Stimulated activated CD8-positive, alpha-beta memory T cell treated with anti-CD3 and anti-CD28 coated beads, Interleukin-2, amount 100 ng/mL, for 48 hours (primary cell): ENCODE data around the gene CLRN3.

Source experiments
- DNase-seq, 2 donors: peaks; one replicate each; pipeline ENCODE4 v3.0.0-alpha.2; 2020; ENCODE audit warnings: low read depth in 2 of 2

Gene CLRN3

DNA sequence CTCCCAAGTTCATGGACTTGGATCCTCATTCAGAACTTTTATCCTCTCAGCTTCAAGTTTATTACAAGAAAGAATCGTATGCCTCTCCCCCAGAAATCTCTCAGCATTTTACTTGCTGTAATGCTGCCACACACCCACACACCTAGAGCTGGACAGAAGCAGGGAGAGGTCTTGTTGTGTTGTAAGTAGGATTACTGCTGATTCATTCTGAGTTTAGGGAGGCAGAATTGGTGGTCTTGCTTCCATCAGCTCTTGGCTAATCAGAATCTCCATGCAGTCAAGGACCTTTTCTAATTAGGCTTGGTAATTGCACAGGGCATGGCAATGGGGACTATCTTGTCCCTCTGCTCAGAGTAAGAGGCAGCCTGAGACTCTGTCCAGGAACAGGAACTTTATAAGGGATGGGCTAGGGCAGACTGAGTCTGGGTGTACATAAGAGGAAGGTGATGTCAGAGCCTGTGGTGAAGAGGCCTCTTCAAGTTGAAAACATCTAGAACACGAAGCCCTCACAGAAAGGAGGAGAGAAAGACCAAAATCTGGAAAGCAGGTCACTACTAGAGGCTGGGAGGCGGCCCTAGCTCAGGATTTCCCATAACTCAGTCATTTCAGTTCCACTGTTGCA is 7.1 kb upstream of the CLRN3 start:
- no peak for DNase-seq

DNA sequence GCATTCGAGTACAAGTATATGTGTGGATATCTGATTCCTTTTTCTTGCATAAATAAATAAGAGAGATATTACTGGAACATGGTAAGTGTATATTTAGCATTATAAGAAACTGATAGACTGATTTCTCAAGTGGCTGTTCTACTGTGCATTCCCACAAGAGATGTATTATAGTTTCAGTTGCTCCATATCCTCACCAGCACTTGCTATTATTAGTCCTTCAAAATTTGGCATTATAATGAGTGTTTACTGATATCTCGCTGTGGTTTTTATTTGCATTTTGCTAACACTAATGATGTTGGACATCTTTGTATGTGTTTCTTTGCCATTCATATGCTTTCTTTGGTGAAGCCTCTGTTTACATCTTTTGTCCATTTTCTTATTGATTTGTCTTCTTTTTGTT is 4.4 kb upstream of the CLRN3 start:
- no peak for DNase-seq

DNA sequence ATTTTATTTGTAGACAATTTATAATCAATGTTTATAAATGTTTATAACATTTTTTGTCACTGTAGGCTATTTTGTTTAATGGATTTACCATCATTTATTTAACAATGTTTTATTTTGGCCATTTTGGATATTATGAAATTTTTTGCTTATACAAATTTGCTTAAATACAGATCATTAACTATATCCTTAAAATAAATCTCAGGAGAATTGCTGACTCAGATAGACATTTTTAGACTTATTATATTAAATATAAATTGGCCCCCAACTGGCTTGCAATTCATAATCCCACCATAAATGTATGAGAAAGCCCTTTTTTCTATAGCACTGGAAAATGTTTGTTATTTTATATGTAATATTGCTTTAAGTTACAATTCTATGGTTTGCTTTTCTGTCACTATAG is 3.8 kb upstream of the CLRN3 start:
- no peak for DNase-seq

DNA sequence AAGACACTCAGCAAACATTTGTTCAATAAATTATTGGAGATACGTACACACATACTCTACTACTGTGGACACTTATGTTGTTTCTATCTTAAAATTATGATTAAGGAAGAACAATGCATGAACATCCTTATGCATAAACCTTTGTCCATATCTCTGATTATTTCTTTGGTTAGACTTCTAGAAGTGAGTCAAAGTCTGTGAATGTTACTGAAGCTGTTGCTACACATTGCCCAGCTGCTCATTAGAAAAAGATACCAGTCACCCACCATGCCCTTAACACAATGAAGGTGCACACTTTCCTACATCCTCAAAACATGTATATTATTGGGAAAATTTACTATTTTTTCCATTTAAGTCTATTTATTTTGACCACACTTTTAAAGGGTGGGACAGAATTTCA is 1.4 kb upstream of the CLRN3 start:
- no peak for DNase-seq

DNA sequence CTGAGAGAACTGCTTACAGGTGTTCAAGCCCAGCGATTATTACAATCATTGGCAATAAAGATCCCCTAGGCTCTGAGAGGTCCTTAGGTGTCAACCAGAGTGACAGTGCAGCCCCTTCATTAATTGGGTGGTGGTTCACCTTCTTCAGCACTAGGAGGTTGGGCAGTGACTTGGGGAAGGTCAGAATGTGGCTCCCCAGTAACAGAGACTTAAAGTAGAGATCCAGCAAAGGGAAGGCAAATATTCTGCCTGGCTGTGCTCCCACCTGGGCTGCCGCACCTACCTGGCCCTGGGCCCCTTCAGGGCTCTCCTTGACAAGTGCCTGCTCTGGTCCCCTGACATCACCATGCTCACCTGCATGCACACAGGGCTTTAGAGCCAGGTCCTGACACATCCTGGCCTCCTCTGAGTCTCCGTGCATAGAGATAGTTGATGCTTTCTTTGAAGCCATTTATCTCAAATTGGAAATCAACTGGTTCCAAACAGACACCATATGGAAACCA is 1.9 kb downstream of the CLRN3 start:
- DNase-seq, result no peak

DNA sequence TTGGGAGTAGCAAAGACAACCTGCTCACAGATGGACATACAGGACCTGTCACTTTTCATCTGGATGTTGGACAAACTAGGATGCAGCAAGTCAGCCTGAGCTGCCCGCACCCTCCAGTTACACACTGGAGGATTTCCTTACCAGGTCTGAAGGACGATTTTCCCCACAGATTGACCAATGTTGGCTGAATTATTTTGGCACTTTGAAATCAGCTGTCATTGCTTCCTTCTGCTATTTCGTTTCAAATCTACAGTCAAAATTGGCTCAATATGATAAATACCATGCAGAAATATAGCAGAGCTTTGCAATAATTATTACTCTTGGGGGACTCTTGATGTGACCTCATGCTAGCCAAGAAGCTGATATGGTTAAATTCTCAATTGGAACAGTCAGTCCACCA is 2.5 kb downstream of the CLRN3 start:
- DNase-seq, result no peak

DNA sequence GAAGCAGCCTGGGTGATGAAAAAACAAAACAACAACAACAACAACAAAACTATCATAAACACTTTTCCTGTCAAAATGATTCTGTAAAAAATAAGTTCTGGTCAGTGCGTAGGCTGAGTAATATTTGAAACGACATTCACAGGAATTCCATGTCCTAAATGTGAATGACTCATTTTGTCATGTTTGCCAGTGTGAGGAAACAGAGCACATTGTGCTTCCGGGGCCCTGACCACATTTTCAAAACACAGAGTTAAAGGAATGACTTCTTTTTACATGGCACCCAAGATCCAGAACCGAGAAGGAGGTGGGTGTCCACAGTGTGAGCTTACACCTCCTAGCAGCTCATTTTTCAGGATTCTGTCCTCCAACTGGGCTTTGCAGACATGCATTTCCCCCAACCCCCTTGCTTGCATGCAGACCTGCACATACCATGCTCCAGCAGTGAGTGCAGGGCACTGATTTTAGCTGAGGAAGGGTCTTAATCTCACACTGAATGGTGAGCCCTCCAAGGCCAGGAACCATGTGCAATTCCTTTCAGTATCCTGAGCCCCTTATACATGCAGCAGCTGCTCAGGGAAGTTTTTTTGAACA is 3.0 kb downstream of the CLRN3 start:
- DNase-seq, result no peak

DNA sequence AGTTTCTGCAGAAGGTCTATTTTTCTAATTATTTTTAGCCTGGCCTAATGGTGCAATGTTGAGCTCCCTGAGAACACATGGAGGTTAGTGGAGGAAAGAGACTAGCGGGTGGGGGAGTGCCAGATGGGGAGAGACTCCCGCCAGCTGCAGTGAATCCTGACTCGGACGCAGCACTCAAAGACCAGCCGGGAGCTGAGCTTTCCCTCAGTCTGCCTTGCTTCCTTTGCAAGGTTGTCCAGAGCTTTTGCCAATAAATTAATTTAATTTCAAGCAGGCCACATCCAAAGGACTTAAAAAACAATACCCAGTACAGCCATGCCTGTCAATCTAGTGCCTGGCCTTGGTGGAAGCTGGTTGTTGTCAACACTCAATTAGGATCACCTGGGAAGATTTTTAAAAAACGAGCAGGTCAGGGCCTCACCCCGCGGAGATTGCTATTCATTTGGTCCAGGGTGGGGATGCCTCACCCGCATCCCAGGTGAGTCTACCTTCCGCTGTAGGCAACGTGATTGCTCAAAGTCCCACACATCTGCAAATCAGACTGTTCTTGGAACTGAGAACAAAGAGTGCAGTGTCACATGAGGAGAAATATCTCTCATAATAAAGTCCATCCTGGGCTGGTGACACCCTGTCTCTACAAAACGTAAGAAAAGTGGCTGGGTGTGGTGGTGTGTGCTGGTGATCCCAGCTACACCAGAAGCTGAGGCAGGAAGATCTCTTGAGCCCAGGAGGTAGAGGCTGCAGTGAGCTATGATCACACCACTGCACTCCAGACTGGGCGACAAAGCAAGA is 4.0 kb downstream of the CLRN3 start:
- no peak for DNase-seq

DNA sequence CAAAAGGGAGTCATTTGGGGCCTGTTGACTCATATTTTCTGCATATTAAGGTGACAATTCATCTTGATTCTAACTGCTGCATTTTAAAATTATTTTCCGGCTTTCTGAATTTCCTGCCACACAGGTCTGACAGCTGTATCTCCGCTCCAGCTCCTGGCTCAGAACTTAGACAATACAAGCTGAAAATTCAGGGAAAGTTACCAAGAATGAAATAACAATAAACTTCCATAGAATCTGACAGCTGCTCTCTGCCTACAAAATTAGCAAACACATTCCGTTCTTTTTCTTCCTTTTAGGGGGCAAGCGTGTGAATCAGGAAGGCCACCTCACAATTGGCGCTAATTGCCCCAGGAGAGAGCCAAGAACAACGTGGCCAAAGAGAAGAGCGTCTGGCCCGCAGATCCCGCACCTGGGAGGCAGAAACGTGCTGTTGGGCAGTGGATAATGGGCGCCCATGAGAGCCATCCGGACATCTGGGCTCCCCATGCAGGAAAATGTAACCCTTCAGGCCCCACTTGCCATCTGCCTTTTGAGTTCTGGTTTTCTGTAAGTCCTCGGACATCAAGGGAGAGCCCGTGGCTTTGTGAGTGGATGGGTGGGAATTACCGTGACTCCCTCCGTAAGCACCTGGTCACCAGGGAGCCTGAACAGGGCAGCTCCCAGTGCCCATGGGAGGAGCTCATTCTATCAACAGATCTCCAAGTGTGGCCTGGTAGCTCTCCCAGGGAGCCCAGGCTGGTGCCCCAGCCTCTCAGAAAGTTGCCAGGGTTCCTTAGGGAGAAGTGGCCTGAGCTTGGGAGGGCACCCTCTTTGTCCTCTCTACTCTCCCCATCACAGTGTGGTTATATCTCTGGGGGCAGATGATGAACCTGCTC is 5.0 kb downstream of the CLRN3 start:
- DNase-seq, result no peak

DNA sequence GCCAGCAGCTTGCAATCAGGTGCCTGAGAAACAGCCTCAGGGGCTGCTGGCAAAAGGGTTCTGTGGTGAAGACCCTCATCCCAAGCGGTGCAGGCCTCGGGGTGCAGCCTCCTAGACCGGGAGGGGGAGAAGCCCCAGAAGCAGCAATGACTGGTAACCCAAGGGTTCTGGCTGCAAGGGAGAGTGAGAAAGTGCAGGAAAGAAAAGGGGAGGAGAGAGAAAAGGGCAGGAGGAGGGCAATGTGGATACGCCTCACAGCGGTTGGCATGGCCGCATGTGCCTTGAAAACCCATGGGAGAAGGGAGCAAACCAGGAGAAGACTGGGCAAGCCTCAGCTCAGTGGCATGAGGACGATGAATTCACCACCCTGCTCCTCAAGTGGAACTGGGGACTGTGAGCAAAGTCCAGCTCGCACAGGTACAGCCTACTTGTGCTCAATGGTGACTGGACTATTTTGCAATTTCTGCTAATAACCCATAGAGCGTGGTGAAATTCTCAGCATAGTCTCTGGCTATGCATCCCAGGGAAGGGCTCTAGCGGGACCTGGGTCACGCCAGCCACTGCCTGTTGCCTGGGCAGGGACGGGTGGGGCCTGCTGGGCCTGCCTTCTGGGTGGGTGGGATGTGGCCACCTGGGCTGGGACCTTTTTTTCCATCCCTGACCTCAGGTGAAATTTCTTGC is 6.2 kb downstream of the CLRN3 start:
- DNase-seq, result no peak

DNA sequence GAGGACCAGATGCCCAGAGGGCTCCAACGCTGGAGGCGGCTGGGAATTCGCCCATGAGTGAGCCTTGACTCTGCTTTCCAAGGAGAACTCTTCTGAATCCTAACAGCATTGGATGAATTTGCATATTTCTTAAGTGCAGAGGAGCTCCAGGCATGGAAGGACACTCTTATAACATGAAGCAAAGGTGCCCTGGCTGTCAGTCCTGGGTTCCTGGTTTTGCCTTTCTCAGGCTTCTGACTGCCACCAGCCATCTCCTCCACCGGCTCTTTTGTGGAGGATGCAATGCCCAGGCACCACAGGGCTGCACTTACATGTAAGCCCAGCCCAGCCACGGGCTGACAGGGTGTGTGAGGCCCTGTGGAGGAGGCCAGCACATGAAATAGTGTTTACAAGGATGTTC is 8.2 kb downstream of the CLRN3 start:
- DNase-seq, result no peak

DNA sequence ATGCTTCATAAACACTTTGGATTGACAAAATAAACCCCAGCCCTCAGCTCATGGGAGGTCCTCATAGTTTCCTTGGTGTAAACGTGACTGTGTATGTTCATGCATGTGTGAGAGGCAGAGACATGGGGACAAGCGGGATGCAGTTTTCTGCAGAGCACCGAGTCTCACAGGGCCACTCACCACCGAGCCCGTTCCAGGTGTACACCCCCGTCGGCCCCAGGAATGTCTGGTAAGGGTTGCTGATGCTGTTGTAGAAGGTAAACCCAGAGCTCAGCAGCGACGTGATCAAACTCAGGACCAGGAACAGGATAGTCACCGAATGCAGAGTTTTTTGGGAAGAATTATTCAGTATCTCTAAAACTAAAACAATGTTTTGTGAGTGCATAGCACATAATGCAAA is 9.2 kb downstream of the CLRN3 start:
- DNase-seq, result no peak

DNA sequence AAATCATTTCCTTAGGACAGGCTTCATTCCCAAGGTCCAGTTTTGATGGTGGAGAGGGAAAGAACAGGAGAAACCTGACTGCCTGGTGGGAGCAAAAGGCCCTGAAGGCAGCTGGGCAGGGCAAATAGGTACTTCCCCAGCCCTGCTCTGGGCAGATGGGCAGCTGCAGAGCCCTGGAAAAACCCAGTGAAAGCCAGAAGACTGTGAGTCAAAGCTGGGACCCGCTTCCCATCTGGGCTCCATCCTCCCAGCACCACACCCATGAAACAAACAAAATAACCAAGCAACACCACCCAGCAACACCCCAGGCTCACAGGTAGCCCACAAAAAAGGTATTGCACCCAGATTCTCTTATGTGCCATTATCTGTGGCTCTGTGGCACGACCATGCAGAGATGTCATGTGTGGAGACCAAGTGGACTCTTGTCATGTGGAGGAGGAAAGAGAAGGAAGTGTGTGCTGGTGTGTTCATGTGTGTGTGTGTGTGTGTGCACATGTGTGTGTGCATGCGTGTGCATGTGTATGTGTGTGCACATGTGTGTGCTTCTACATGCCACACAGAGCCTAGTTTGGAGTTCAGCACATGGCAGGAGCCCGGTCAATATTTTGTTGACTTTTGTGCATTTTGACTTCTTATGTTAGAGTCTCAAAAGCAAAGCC is 9.8 kb downstream of the CLRN3 start:
- DNase-seq, result no peak

DNA sequence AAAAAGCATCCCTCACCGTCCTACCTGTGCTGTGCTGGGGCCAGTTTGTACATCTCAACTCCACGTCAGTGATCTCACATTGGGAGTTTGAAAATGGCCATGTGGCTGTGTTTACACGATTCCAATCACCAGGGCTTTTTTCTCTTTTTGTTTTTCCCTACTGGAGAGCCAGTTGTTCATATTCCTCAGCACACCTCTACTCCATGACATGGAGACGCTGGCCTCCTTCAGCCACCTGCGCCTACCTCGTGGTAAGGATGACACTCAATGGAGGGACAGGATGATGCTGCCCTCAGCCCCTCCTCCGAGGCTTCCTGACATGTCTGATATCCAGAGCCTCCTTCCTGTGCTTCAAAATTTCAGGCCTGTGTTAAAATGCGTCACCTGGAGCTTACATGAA is 10.3 kb downstream of the CLRN3 start:
- DNase-seq, result no peak

DNA sequence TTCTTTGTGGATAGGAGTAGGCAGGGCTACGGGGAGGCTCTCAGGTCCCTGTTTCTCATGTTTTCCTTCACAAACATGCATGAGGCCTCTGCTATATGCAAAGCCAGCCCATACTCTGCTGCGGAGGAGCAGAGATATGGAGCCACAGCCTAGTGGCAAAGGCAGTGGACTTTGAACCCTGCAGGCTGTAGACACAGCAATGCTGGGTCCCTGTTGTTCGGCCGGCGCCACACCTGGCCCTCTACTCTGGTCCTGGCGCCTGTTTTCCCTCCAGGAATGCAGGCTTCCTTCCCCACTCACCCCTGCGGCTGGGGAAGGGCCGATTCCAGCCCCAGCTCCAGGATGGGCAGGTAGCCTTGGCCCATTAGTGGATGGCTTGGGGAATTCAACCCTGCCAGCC is 11.5 kb downstream of the CLRN3 start:
- DNase-seq, result no peak

DNA sequence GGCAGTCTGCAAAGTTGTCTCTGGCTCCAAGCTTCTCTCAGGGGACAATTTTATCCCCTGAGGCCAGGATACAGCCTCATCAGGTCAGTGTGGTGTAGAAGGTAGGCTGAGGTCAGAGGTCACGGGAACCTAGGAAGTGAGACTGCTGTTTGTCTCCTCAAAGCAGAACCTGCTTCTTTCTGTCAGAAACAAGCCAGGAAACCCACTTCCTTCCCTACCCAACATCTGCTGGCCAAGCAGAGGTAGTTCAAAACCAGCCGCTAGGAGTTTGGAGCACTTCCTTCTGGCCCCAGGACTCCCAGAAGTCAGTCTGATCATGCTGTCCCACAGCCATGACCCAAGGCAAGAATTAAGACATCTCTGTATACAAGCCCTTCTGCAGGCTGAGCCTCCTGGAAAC is 12.2 kb downstream of the CLRN3 start:
- DNase-seq, result no peak

DNA sequence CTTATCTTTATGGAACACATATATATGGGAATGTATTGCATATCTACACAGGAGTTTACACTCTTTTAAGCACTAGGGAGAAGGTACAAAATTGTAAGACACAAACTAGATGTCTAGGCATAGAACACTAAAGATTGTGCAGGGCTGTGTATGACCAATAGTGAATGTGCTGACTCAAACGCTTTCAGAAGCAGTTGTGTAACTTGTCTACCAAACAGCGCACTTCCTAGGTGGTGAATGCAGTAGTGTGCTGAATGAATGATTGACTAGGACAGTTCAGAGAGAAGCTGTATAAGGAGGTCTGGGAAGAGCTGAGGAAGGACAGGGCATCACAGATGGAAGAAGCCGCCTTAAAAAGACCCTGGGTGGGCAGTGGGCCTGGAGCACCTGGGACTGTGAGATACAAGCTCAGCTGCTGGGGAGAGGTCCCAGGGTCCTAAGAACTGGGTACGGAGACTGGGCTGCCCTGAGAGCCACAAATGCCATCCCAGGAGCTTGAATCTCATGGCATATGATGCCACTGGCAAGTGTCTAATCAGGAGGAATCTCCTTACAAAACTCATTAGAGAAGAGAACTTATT is 14.2 kb downstream of the CLRN3 start:
- DNase-seq, result no peak

DNA sequence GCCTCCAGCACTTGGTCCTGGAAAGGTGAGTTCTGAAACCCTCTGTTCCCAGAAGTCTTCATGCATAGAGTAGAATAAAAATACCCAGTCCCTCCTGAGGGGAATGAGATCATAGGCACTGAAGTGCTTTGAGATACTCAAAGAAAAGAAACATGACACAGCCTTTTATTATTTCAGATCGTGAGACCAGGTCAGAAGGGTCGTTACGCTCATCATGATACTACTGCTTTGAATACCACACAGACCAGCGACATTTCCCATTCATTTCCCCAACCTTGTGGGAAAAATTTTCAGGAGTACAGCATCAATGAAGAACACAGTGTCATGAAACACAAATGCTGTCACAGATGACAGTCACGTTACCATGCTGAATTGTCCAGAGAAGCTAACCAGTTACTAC is 15.0 kb downstream of the CLRN3 start:
- DNase-seq, result no peak

DNA sequence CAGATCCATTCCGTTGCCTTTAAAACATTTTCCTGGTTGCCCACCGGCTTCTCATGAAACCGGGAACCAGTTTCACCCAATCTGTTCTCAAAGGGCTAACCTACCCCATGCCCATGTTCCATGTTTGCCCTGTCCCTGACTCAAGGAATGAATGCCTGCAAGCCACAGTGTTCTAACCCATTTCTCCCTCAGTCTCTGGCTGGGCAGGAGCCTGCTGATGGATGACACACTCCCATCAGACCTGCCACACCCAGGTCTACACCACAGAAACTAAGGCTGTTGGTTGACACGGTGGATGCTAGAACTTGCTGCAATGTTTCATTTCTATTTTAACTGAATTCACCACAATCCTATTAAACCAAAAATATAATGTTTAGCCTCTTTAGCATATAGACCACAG is 15.6 kb downstream of the CLRN3 start:
- DNase-seq, result no peak

DNA sequence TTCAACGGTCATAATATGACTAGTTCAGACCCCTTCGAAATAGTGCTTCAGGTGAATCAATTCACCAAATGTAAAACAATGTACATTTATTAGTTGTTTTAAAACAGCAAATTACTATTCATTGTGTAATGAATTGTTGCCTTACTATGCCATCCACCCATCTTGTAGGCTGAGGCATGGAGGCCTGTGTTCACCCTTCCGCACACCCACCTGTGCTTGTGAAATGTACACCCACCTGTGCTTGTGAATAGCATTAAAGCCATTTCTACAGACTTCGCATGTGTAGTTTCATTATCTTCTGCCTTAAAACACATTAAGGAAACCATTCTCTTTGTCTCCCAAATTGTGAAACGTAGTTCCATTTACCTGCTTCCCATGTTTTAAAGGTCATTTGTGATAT is 16.8 kb downstream of the CLRN3 start:
- no peak for DNase-seq

DNA sequence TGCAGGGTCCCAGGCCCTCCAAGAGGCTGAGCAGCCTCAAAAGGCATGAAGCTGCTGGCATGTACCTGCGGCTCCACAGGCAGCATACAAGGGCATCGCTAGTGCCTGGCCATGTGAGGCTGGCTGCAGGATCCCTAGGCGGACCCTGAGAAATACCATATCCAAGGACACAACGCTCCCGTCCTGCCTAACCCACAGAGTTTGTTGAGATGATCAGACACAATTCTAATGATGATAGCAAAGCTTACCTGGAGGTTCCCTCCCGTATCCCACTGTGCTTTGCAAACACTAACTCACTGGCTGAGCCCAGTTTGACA is 17.3 kb downstream of the CLRN3 start:
- DNase-seq, result no peak
